Uterus (tissue), 4 donors: ENCODE measurements around the gene LPCAT2. TPM values are rescaled to one million over a fixed set of nuclear protein-coding genes. Genes with fewer than 3 reads are reported as not detected.

Source experiments
- DNase-seq, 2 donors: peaks; one replicate each; pipeline ENCODE4 v3.0.0-alpha.2; 2019 to 2020
- H3K27ac ChIP-seq, 2 donors: fragments of 200-600 bp; sonication (generic); 1 replicate in 1 of 2; 2 replicates in 1 of 2; pipeline ENCODE4 v1.5.1; 2016 to 2018
- H3K27me3 ChIP-seq, 2 donors: fragments of 200-600 bp; sonication (generic); one replicate each; pipeline ENCODE4 v1.5.1; 2018 to 2019; ENCODE audit warnings: control low read depth in 1 of 2
- H3K36me3 ChIP-seq, 2 donors: fragments of 200-600 bp; sonication (generic); one replicate each; pipeline ENCODE4 v1.5.1; 2019; ENCODE audit warnings: control low read depth in 1 of 2
- H3K4me1 ChIP-seq, 2 donors: fragments of 200-600 bp; sonication (generic); one replicate each; pipeline ENCODE4 v1.5.1; 2018 to 2019; ENCODE audit warnings: control low read depth in 1 of 2
- H3K4me3 ChIP-seq, 2 donors: fragments of 200-600 bp; sonication (generic); 1 replicate in 1 of 2; 2 replicates in 1 of 2; pipeline ENCODE4 v1.5.1; 2018 to 2019; ENCODE audit warnings: mild to moderate bottlenecking in 1 of 2
- H3K9me3 ChIP-seq, 2 donors: fragments of 200-600 bp; sonication (generic); one replicate each; pipeline ENCODE4 v1.5.1; 2019; ENCODE audit warnings: control low read depth in 1 of 2
- POLR2A ChIP-seq, 2 donors: fragments of 450-650 bp; IDR thresholded peaks; one replicate each; pipeline ENCODE4 v1.6.1; 2016; ENCODE audit warnings: antibody characterized with exemption in 2 of 2, mild to moderate bottlenecking in 1 of 2, moderate library complexity in 1 of 2
- intact Hi-C: fragments of 100-400 bp; cut with DNase I; formaldehyde crosslinking; loops from one replicate; pipeline ENCODE4 v1.15.1; 2023; ENCODE audit warnings: low total_unique reads
- total RNA-seq, 4 donors: library from RNA; depleted of rRNA in 3 of 4; stranded (reverse); fragments of >200 nt in 3 of 4; gene quantifications; one replicate each; pipeline versions ENCODE4 v1.1.0 to v1.2.4, GENCODE V29; 2014 to 2023
- TF ChIP-seq, protein P1 (sequence below), 4 experiments: fragments of 200-600 bp in 2 of 4; fragments of 450-650 bp in 2 of 4; sonication (generic) in 2 of 4; IDR thresholded peaks; one replicate each; pipeline ENCODE4 v1.5.1; 2016 to 2019; ENCODE audit warnings: antibody characterized with exemption in 4 of 4, mild to moderate bottlenecking in 2 of 4, moderate library complexity in 1 of 4
- donor health status: DM: yes; HTN: yes; CAD: no.

Gene LPCAT2
- total RNA-seq, 4 donors from 2014 or later, result 28.8 to 52.9 (median 36.3) TPM

DNA sequence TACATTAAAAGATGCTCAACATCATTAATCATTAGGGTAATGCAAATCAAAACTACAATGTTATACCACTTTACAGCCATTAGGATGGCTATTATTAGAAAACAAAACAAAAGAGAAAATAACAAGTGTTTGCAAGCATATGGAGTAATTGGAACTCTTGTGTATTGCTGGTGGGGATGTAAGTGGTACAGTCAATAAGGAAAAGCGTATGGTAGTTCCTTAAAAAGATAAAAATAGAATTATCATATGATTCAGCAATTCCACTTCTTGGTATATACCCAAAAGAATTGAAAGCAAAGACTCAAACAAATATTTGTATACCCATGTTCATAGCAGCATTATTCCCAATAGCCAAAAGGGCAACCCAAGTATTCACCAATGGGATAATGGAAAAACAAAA lies 56.2 kb downstream of the LPCAT2 start:
- no peak overlapping the region for H3K4me3 ChIP-seq
- intact Hi-C loops, result no loop called here
- no peak for DNase-seq

DNA sequence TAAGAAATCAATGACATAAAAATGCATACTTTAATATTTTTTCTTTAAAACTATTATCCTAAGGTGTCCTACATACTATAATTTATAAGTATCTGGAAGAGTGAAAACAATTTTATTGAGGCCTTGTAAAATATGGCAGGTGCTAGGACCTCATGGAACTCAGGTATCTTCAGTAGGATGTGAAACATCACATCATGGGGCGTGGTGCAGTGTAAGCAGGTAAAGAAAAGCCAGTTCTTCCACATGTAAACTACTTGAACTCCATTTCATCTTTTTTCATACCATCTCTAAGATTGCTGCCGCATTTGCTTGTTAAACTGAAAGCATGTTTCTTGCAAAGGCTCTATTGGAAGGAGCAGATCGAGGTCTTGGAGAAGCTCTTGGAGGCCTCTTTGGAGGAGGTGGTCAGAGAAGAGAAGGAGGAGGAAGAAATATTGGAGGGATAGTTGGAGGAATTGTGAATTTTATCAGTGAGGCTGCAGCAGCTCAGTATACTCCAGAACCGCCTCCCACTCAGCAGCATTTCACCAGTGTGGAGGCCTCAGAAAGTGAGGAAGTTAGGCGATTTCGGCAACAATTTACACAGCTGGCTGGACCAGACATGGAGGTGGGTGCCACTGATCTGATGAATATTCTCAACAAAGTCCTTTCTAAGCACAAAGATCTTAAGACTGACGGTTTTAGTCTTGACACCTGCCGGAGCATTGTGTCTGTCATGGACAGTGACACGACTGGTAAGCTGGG lies 57.7 kb downstream of the LPCAT2 start, which contains the start of gene CAPNS2:
Gene CAPNS2, plus strand, starts transcription at position 253 of the 744 bp plus-strand sequence. Its CDS starts 73 bp downstream, at position 326.
- Histone ChIP-seq H3K4me3 (no peak within 1 kb of the TSS), H3K36me3 (no peaks in the 10 kb centered on the region), H3K4me1 (no peaks in the 10 kb centered on the region), H3K27ac (no peak within 1 kb of the TSS), H3K27me3 (no peaks in the 10 kb centered on the region), H3K9me3 (no peaks in the 10 kb centered on the region)
- no peak for DNase-seq
- intact Hi-C loops, result no loop called here
- TF ChIP-seq, protein P1, sequence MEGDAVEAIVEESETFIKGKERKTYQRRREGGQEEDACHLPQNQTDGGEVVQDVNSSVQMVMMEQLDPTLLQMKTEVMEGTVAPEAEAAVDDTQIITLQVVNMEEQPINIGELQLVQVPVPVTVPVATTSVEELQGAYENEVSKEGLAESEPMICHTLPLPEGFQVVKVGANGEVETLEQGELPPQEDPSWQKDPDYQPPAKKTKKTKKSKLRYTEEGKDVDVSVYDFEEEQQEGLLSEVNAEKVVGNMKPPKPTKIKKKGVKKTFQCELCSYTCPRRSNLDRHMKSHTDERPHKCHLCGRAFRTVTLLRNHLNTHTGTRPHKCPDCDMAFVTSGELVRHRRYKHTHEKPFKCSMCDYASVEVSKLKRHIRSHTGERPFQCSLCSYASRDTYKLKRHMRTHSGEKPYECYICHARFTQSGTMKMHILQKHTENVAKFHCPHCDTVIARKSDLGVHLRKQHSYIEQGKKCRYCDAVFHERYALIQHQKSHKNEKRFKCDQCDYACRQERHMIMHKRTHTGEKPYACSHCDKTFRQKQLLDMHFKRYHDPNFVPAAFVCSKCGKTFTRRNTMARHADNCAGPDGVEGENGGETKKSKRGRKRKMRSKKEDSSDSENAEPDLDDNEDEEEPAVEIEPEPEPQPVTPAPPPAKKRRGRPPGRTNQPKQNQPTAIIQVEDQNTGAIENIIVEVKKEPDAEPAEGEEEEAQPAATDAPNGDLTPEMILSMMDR (IDR thresholded peaks at IDR 0.05), result no peak

More for the DNA sequence above, 56.2 kb downstream of the LPCAT2 start:
- no peak for TF ChIP-seq POLR2A (IDR thresholded peaks at IDR 0.05)
- TF ChIP-seq, protein P1 (IDR thresholded peaks at IDR 0.05), result no peak
- Histone ChIP-seq H3K27me3 (no peaks in the 10 kb centered on the region), H3K4me1 (no peaks in the 10 kb centered on the region), H3K36me3 (no peaks in the 10 kb centered on the region), H3K27ac (no peak overlapping the region), H3K9me3 (no peaks in the 10 kb centered on the region)

DNA sequence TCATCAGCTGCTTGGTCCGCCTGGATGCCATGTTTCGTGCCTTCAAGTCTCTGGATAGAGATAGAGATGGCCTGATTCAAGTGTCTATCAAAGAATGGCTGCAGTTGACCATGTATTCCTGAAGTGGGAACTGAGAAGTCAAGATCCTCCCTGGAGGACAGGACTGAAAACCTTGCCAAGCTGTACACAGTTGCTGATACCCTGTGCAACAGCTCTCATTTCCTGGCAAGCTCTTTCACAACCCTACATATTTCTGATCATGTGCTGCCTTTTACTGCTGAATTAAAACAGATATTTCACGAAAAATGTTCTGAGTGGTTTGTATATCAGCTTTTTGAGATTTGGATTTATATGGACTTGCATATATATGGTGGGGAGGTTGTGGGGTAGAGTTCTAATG lies 58.5 kb downstream of the LPCAT2 start:
- intact Hi-C loops, result no loop called here
- no peak for DNase-seq
- no peak overlapping the region for H3K27ac ChIP-seq

DNA sequence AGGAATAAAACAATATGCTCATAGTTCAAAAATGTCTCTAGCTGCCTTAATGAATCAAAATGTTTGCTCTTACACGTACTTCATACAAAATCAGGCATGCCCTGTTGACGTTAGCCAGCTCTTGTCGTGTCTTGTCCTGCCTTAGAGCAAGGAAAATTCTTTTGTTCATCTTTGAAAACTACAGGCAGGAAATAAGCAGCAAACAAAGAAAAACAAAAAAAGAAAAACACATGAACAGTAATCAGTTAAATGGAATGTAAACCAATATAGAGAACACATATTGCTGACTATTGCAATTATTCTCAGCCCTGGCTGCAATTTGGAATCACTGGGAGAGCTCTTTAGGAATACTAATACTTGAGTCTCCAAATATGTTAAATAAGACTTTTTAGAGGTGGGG lies 59.3 kb downstream of the LPCAT2 start:
- Histone ChIP-seq H3K27me3 (no peaks in the 10 kb centered on the region), H3K36me3 (no peaks in the 10 kb centered on the region), H3K4me1 (no peaks in the 10 kb centered on the region), H3K9me3 (no peaks in the 10 kb centered on the region), H3K4me3 (no peak overlapping the region), H3K27ac (no peak overlapping the region)
- no peak for DNase-seq
- TF ChIP-seq, protein P1 (IDR thresholded peaks at IDR 0.05), result no peak
- TF ChIP-seq POLR2A (IDR thresholded peaks at IDR 0.05), result no peak
- intact Hi-C loops, result no loop called here

More for the DNA sequence above, 58.5 kb downstream of the LPCAT2 start:
- Histone ChIP-seq H3K36me3 (no peaks in the 10 kb centered on the region), H3K4me1 (no peaks in the 10 kb centered on the region), H3K4me3 (no peak overlapping the region), H3K9me3 (no peaks in the 10 kb centered on the region), H3K27me3 (no peaks in the 10 kb centered on the region)
- TF ChIP-seq POLR2A (IDR thresholded peaks at IDR 0.05), result no peak
- TF ChIP-seq, protein P1 (IDR thresholded peaks at IDR 0.05), result no peak

DNA sequence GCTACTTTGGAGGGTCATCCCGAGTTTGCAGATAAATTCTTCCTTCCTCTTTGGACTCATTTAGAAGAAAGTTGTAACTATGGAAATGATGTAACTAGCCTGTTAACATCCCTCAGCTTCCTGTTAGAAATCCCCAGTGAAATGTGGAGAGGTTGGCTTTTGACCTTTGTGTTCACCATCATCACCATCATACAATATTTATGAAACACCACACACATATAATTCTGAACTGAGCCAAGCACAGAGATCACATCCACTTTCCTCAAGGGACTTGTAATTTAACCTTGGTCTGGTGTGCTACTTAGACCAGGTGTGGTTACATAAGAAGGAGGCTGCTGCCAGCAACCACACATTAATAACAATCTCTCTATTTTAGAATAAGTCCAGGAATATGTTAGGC lies 60.2 kb downstream of the LPCAT2 start:
- H3K4me3 ChIP-seq, result no peak overlapping the region
- H3K9me3 ChIP-seq, result no peaks in the 10 kb centered on the region
- no peaks in the 10 kb centered on the region for H3K36me3 ChIP-seq
- H3K27me3 ChIP-seq, result no peaks in the 10 kb centered on the region
- TF ChIP-seq, protein P1 (IDR thresholded peaks at IDR 0.05), result no peak
- no peak for TF ChIP-seq POLR2A (IDR thresholded peaks at IDR 0.05)
- no peak overlapping the region for H3K27ac ChIP-seq
- DNase-seq, result no peak
- intact Hi-C loops, result no loop called here
- no peaks in the 10 kb centered on the region for H3K4me1 ChIP-seq
